Right lobe of liver (tissue), 4 donors: ENCODE results near the gene B3GAT3.

ENCODE experiments used
- CTCF ChIP-seq, 4 donors: fragments of 200-600 bp in 3 of 4; fragments of 450-650 bp in 1 of 4; IDR thresholded peaks; one replicate each; pipeline versions ENCODE4 v1.5.1 to v1.8.0; 2016 to 2022; ENCODE audit warnings: antibody characterized with exemption in 4 of 4, mild to moderate bottlenecking in 2 of 4
- POLR2A ChIP-seq: fragments of 450-650 bp; IDR thresholded peaks from one replicate; pipeline ENCODE4 v1.6.1; 2017; ENCODE audit warnings: antibody characterized with exemption, mild to moderate bottlenecking
- donor health status: DM: no; HTN: no; CAD: no.
- donor health status: DM: no; HTN: no; CAD: no.
- donor health status: DM: no; HTN: yes; CAD: no.

- TF ChIP-seq CTCF (IDR thresholded peaks at IDR 0.05): no peak
- TF ChIP-seq POLR2A: no peak
Observed at GRCh38 chr11:62592989-62593421, 28.8 kb downstream of the B3GAT3 start.
